HG02884 (cell line): ENCODE data around the gene MDGA2.

Experiments
- ATAC-seq: cut with Tn5 transposase; IDR thresholded peaks from one replicate; pipeline ENCODE4 v1.9.1; 2021; ENCODE audit warnings: mild to moderate bottlenecking, moderate library complexity; ENCODE audit not compliant: unreplicated experiment

The MDGA2 gene

DNA sequence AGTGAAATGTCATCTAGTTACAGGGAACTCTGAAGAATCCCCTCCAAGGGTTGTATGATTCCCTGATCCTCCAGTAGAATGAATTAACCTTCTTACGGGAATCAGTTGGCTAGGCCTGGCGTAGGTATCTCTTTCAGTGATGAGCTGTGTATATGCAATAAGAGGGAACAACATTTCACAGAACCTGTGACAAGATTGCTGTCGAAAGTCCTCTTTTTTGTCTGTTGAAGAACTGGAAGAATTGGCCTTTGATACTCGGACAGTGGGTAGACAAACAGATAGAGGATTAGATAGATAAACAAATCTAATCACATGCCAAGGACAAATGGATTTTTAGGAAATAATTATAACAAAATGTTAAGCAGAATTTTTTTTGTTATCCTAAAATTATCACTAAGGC lies 184.6 kb downstream of the MDGA2 start:
- no peak for ATAC-seq

DNA sequence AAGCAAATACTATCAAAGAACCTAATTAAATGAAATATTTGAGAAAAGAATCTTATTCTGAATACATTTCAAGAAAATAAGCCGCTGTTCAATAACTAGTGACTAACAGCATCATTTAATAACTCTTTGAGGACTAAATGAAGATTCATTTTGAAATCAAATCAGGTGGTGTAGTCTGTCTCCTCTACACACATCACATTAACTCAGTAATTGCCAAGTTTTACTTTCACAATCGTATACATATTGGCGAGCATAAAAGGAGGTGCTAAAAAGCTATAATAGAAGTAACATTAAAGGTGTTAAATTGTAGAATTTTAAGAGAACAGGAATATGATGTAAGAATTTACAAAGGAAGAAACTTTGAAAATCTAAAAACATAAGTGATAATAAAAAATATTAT lies 185.1 kb downstream of the MDGA2 start:
- ATAC-seq: no peak

DNA sequence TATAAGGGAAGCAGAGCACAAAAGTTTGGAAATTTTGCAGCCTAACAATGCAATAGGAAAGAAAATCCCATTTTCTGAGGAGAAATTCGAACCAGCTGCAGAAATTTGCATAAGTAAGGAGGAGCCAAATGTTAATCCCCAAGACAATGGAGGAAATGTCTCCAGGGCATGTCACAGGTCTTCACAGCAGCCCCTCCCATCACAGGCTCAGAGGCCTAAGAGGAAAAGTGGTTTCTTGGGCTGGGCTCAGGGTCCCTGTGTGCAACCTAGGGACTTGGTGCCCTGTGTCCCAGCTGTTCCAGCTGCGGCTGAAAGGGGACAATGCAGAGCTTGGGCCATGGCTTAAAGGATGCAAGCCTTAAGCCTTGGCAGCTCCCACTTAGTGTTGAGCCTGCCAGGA lies 190.0 kb downstream of the MDGA2 start:
- ATAC-seq: no peak

DNA sequence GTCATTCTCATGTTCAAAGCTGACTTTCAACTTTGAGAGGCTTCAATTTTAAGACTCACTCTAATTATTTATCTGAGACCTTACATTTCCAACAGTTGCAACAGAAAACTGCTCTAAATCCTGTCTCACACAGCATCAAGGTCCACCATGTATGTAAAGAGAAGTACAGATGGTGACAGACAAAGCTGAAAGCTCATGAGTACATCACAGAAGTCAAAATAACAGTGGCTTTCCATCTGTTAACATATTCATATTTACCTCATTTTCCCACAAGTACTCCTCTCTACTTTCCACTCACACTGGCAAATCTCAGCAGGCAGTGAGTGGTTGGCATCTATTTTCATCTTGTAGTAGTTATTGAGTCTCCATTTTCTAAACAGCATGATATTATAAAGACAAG lies 192.0 kb downstream of the MDGA2 start:
- no peak for ATAC-seq

DNA sequence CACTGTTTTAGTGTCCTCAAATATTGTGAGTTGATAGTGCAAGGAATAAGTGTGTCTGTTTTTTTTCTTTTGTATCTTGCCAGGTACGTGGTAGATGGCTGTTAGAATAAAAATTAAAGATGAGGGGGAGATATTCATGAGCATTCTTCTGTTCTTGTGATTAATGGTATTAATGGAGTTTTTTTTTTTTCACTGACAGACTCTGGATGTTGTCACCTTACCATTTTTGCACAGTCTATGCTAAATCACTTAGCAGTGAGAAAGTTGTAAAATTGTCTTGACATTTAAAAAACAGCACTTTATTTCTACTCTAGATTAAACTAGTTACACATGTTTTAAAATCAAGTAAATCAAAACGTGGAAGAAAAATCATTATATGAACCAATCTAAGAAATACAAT lies 204.3 kb downstream of the MDGA2 start:
- ATAC-seq: no peak

DNA sequence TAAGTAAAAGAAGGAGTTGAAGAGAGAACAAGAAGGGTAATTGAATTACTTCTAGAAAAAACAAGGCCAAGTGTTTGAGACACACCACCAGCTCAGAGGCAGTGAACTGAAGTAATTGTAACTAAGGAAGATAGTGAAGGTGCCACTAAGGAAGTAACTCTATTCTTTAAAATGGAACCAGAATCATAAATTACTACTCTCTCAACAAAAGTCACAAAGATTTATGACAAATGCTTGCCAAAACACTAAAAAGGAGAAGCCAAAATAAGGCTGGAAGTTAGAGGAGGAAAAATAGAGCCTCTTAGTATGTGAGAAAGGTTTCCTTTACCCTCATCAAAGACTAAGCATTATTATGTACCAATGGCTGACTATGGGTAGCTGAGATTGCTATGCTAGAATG lies 208.5 kb downstream of the MDGA2 start:
- no peak for ATAC-seq

DNA sequence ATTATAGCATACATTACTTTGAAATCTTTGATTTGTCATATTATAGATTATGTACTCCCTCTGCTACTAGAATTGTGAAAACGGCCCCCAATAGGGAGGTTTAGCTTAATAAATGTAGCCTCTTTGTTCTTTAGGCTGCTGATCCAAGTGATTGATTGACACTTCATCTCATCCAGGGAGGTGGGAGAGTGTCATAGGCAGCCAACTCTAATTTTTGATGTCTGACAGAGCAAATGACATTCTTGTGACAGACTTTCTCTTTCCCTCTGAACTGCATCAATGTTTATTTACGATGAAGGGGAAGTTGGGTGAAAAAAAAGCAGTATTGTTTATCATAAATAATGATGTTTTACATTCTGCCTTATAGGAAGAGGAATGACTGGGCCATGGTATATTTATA lies 221.4 kb downstream of the MDGA2 start:
- ATAC-seq: no peak

DNA sequence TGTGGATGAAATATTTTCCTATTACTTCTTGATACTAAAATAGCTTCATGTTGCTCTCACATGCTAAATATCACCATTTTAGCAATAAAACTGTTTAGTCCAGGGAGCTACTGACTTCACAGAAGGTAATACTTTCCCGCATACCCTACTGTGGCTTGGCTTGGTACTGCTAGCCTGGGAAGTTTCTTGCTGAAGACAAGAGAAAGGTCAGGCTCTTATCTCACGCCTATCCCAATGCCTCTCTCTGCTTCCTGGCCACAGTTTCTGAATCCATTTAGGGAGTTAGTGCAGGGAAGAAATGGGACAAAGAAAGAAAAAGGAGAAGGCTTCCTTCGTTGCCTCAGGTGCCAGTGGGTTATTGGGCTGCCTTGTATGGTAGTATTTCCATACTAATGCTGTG lies 228.3 kb downstream of the MDGA2 start:
- no peak for ATAC-seq

DNA sequence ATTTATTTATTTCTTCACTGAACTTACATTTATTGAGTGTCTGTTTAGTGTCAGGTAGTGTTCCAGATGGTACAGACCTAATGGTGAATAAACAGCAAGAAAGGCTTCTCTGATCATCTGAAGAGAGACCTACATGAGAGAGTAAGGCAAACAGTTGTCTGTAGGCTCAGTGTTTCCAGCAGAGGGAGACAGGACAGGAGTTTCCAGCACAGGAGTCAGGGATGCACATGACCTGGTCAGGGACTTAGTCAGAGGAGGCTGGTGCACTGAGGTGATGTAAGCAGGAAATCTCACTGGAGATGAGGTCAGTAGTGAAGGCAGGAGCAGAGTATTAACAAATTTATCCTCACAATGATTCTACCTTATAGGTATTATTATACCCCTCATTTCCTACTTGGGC lies 233.2 kb downstream of the MDGA2 start:
- no peak for ATAC-seq

DNA sequence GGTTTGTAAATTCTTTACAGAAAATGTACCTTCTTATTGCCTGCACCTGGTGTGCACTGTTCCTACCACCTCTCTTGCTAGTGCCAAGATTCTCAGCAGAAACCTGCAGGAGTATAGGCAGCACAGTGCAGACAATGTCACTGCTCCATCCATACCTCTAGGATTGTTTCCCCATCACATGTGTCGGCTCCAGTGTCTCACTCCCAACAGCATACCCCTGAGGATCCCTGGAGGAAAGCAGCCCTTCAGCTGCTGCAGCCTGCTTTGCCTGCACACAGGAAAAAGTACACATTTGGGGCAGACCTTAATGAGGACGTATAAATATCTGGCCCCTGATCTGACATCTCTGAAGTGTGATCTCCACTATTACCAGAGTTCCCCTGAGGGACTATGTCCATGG lies 235.5 kb downstream of the MDGA2 start:
- no peak for ATAC-seq

DNA sequence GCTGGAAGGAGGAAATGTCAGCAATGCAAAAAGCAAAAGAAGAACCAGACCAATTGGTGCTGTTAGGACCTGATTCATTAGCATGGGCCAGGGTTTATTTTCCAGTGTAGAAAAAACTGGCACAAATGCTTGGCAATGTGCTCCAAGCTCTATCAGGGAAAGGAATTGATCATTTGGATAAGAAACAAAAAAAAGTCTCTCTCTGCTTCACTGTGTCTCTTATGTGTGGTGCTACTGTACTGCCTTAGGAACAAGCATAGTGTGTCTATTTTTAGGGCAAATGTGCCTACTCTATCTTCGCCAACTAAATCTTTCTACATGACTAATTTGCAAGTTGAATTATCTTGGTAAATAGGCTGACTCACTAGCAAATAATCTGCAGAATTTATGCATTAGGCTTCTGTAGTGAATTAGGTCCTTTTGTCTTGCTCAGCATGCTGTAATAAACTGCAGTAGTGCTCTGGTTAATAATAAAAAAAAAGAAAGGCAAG lies 236.7 kb downstream of the MDGA2 start:
- ATAC-seq: no peak

DNA sequence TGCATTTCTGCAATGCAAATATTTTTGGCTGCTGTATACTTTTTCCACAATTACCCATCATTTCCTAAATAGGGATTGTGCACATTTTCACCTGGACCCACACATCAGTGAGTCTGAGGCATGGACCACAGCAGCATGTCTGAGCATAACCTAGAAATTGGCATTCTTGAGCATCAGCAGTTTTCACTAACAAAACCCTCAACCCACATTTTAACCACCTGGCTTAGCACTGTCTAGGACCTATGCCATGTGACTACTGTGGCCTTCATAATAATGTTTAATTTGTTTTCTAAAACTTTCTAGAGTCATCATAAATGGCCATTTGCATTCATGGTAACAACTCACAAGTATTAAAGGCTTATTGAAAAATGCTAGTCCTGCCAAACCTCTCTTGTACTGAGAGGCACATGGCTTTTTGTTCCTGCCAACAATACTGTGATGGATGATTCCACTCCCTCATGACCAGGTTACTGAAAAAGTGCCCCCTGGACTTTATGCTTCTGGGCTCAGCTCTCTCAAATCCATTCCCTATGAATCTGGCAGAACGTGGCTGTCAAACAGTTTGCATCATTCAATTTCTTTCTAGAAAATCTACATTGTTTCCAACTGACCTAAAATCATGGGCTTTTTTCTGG lies 240.0 kb downstream of the MDGA2 start:
- ATAC-seq: no peak

DNA sequence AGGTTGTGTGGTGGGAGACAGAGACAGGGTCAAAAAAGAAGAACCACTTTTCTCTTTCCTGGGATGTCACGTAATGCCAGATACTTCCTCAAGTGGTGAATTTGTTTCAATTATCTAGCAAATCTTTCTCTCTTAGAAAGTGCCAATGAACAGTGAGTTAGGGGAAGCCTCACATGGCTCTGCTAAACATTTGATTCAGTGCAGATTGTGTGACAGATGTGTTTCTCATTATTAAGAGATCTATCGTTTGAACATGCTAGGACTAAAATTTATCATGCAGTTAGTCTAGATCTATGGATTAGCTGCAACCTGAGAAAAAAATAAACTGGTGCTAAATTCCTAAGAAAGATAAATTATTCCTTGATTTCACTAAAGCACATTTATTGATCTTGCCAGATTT lies 247.8 kb downstream of the MDGA2 start:
- ATAC-seq: no peak

DNA sequence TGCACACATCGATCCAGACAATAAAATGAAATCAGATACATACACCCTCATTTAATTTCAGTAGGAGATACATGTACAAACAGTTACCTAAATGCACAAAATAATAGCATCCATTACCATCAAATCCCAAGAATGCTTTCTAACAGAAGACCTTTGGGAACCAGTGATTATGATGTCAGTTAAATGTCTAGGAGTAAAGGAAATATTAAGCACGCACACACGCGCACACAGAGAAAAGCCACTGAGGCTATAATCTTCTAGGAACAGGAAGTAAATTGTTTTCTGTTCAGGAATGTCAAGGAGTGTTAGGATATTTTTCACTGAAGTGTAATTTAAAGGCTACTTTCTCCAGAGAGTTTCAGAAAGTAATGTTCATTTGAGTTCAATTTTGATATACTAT lies 250.1 kb downstream of the MDGA2 start:
- no peak for ATAC-seq

DNA sequence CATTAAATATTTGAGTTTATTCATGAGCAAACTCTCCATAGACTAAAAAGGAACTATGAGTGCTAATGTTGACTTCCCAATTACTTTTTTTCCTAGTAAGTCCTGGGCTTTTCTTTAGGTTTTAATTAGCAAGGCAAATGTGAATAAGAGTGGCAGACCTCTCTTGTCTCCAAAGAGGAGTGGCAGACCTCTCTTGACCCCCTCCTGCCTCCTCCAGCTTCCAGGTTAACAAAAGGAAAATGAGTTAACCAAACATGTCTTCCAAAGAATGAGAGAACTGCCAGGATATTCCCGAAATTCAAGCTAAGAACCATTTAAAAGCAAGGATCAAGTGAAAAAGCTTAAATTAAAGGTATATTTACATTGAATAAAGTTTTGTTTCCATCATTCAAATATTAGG lies 253.2 kb downstream of the MDGA2 start:
- no peak for ATAC-seq

DNA sequence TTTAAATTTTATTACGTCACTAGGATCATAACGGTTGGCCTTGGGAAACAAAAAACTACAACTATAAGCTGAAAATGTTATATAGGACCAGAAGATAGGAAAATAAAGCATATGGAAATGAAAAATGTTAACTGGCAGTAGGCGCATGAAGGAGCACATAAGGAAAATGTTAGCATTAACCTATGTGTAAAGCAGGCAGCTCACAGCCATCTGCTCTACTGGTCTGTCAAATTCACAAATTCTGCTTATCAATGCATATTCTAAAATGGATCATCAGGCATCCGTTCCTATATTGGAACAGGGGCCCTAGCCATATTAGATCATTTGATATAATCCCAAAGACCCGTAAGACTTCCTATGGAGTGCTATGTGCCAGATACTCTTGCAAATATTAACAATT lies 263.9 kb downstream of the MDGA2 start:
- no peak for ATAC-seq

DNA sequence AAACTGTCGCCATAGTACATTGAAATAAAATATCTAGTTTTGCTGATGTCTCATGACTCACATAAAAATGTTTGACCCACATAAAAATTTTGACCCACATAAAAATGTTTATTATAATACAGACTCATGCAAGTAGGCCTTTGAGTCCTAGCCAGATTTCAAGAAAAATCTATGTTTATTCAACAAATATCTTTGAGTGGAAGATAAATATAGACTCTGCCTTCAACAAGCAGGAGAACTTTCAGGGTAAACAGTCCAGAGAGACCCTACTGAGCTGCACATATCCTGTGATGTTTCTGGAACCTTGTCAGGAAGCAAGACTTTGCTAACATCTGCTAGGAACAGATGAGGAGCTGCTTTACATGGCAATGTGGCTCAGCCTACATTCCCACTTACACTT lies 283.1 kb downstream of the MDGA2 start:
- no peak for ATAC-seq

DNA sequence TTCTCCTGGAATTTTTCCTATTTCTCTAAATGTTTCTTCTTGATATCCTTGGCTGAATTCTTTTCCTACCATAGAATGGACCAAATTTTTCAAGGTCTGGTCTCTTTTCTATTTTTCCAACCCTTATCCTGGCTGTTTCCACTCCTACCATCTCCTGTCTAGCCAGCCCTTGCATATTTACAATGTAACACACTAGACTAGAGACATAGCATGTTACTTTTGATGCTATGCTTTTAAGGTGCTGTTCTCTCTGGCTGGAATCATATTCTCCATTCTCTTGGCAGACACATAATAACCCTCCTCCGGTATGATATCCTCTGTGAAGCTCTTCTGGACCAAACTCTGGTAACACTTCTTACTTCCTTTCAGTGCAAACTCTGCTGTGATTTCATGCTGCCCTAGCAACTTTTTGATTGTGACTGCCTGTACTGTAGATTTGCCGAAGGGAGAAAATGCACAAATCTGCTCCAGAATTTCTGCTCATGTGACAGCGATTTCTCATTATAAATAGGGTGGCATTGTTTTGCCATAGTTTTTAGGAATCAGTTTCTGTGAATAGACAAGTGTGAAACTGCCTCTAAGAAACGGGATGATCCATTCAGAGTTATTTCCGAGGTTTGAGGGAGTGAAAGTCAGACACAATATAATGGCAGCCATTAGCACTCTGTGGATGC lies 284.4 kb downstream of the MDGA2 start:
- ATAC-seq: no peak

DNA sequence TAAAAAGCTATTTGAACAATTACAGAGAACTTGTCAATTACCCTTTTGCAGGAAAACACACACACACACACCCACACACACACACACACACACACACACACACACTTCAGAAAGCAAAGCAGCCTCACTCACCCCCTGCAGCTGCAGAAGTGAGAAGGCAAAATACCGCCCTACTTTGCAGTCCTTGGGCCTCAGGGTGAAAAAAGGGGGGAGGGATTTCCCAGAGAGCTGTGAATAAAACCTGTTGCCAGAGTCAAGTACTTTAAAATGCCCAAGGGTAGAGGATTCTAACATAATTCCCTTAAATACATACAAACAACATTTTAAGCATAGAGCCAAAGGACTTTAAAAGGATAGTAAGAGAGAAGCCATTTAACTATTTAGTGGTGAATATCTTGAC lies 285.9 kb downstream of the MDGA2 start:
- ATAC-seq: no peak

DNA sequence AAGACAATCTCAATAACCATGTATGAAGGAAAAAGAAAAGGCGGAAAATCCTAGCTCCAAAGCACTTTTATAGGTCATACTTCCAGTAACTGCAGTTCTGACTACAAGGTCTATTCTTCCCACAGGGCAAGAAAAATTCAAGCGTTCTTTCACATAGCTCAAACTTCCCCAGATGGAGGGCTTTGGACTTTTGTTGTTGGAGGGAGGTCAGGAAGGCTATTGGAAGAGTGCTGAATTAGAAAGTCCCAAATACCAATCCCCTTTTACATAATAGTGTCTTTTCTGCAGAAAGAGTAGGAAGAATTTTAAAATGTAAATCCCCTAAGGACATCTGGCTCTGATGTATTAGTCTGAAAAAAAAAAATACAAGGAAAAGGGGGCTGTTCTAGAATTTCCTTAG lies 309.4 kb downstream of the MDGA2 start:
- ATAC-seq: no peak

DNA sequence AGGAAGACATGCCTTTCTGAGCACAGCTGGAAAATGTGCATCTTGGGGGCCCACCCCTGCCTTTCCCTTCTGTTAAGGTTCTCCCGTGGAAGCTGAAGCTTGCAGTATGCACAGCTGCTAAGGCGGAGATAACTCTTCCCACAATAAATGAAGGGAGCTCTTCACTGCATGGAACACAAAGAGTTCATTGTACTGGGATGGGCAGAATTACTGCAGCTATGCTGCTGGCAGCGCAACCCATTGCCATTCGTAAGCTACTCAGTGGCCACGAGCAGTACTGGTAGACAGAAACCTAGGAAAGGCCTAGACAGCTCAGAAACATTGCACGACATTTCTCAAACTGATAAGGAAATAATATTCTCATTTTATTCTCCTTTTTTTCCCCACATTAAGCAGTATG lies 310.2 kb downstream of the MDGA2 start:
- ATAC-seq: no peak

DNA sequence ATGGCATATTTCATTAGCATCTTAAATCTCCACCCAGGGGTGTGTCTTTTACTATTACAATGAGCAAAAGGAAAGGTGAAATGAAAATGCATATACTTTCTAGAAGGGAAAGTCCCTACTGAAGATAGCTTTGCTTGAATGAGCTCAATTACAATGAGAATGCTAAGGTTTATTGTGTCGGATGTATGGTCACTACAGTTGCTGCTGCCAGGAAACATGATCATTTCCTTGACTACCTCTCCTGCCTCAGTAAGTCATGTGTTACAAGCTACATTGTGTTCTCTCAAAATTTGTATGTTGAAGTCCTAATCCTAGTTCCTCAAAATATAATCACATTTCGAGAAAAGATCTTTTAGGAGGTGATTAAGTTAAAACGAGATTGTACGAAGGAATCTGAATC lies 322.2 kb downstream of the MDGA2 start:
- ATAC-seq: no peak

DNA sequence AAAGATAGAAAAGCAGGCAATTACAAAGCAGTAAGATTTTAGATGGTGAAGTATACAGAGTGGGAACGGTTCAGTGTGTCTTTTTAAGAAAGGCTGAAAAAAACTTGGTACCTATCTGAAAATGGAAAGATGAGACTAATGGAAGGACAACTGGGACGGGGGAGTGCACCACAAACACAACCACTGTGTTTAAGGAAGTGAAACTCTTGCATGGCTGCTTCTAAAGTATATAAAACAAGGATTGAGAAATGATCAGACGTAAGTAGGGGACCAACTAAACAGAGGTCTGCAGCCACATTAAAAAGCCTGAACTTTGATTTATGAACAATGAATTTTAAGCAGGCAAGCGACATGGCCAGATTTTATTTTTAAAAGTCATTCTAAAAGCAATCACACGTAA lies 328.6 kb downstream of the MDGA2 start:
- no peak for ATAC-seq
